ENCODE data around the gene PPP1R13B.
"Not testable (repeated sequence)": the region's sequence is repeated elsewhere in the genome, so short reads cannot be mapped to it uniquely, and the experiment has no call there.

PPP1R13B gene

GRCh38 chr14:103695296-103696069 lies 151.9 kb downstream of the PPP1R13B start:
- DNase-seq = no peak

GRCh38 chr14:103694572-103695026 lies 152.8 kb downstream of the PPP1R13B start:
- DNase-seq = no peak

- no peak for DNase-seq
Observed at GRCh38 chr14:103693515-103693914, 153.9 kb downstream of the PPP1R13B start.

GRCh38 chr14:103692871-103693270 lies 154.5 kb downstream of the PPP1R13B start:
- DNase-seq = no peak

GRCh38 chr14:103692159-103692558 lies 155.2 kb downstream of the PPP1R13B start:
- DNase-seq = no peak

GRCh38 chr14:103691655-103692054 lies 155.7 kb downstream of the PPP1R13B start:
- not testable (repeated sequence) for DNase-seq

- no peak for DNase-seq
Observed at GRCh38 chr14:103690332-103690731, 157.0 kb downstream of the PPP1R13B start.

GRCh38 chr14:103688906-103689902 lies 158.2 kb downstream of the PPP1R13B start:
- DNase-seq = no peak

- DNase-seq = no peak
Observed at GRCh38 chr14:103688441-103688840, 158.9 kb downstream of the PPP1R13B start.

- no peak for DNase-seq
Observed at GRCh38 chr14:103687712-103688111, 159.7 kb downstream of the PPP1R13B start.

- DNase-seq = no peak
Observed at GRCh38 chr14:103686831-103687485, 160.4 kb downstream of the PPP1R13B start.

GRCh38 chr14:103685276-103686211 lies 161.8 kb downstream of the PPP1R13B start:
- no peak for DNase-seq

GRCh38 chr14:103684871-103685270 lies 162.5 kb downstream of the PPP1R13B start:
- no peak for DNase-seq

- no peak for DNase-seq
Observed at GRCh38 chr14:103684471-103684870, 162.9 kb downstream of the PPP1R13B start.
